Activated CD8-positive, alpha-beta memory T cell treated with anti-CD3 and anti-CD28 coated beads for 4 hours (primary cell): ENCODE results near the gene OBSL1.

Experiments
- DNase-seq, 2 donors: peaks; one replicate each; pipeline ENCODE4 v3.0.0-alpha.2; 2020; ENCODE audit warnings: low read depth in 2 of 2

The OBSL1 gene

GRCh38 chr2:219596954-219597551, 25.7 kb upstream of the OBSL1 start:
- no peak for DNase-seq

- no peak for DNase-seq
Observed at GRCh38 chr2:219595256-219595655, 23.9 kb upstream of the OBSL1 start.

GRCh38 chr2:219593154-219593553, 21.8 kb upstream of the OBSL1 start:
- DNase-seq, result no peak

GRCh38 chr2:219592736-219593135, 21.4 kb upstream of the OBSL1 start:
- no peak for DNase-seq

- no peak for DNase-seq
Observed at GRCh38 chr2:219591091-219591490, 19.8 kb upstream of the OBSL1 start.

GRCh38 chr2:219581346-219581745, 10.0 kb upstream of the OBSL1 start:
- DNase-seq, result no peak

- no peak for DNase-seq
Observed at GRCh38 chr2:219578811-219579613, 7.7 kb upstream of the OBSL1 start.

- DNase-seq, result no peak
Observed at GRCh38 chr2:219576505-219577388, 5.4 kb upstream of the OBSL1 start.

- no peak for DNase-seq
Observed at GRCh38 chr2:219575566-219576504, 4.5 kb upstream of the OBSL1 start.

- DNase-seq, result no peak
Observed at GRCh38 chr2:219574484-219575311, 3.4 kb upstream of the OBSL1 start.

GRCh38 chr2:219573166-219573565, 1.8 kb upstream of the OBSL1 start:
- DNase-seq, result no peak

- no peak for DNase-seq
Observed at GRCh38 chr2:219572237-219573001, 1.1 kb upstream of the OBSL1 start, which contains the start of gene INHA. TSS of gene INHA (plus strand) at chr2:219572310. CDS start at chr2:219572375, 65 bp downstream.

- DNase-seq, result no peak
Observed at GRCh38 chr2:219570924-219571310, 422 bp downstream of the OBSL1 start.

- DNase-seq, result no peak
Observed at GRCh38 chr2:219570194-219570923, 980 bp downstream of the OBSL1 start.

- no peak for DNase-seq
Observed at GRCh38 chr2:219569635-219570034, 1.7 kb downstream of the OBSL1 start.

GRCh38 chr2:219569041-219569440, 2.3 kb downstream of the OBSL1 start:
- no peak for DNase-seq

GRCh38 chr2:219567791-219568361, 3.5 kb downstream of the OBSL1 start:
- DNase-seq, result no peak

- DNase-seq, result no peak
Observed at GRCh38 chr2:219567131-219567530, 4.2 kb downstream of the OBSL1 start.

- no peak for DNase-seq
Observed at GRCh38 chr2:219566640-219567039, 4.7 kb downstream of the OBSL1 start.
